Loucy (cell line): ENCODE measurements around the gene GDA.

Experiments used
- EZH2phosphoT487 ChIP-seq: fragments of 200-600 bp; IDR thresholded peaks from 2 replicates; pipeline ENCODE4 v1.6.1; 2018; ENCODE audit warnings: antibody characterized with exemption, mild to moderate bottlenecking, moderate library complexity, borderline replicate concordance
- TF ChIP-seq, protein P1 (sequence below): fragments of 200-600 bp; sonication (generic); conservative IDR thresholded peaks from 2 replicates; pipeline ENCODE4 v1.5.1; 2014; ENCODE audit warnings: mild to moderate bottlenecking, antibody characterized with exemption, low read length

DNA sequence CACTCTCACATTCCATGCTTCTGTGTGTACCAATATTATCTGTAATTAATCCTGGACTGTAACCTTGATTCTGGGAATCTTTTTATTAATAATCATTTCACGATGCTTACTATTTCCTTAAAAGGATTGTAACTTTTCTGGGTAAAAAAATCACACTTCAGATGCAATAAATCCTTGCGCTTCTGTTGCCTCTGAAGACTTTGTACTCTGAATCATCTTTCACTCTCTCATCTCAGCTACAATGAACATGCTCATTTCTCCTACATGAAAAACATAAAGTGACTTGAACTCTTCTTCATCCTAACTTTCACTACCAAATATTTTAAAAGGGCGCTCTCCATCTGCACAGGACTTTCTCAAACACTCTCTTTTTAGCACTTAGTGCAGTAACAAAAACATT lies 50.0 kb downstream of the GDA start:
- TF ChIP-seq, protein P1, sequence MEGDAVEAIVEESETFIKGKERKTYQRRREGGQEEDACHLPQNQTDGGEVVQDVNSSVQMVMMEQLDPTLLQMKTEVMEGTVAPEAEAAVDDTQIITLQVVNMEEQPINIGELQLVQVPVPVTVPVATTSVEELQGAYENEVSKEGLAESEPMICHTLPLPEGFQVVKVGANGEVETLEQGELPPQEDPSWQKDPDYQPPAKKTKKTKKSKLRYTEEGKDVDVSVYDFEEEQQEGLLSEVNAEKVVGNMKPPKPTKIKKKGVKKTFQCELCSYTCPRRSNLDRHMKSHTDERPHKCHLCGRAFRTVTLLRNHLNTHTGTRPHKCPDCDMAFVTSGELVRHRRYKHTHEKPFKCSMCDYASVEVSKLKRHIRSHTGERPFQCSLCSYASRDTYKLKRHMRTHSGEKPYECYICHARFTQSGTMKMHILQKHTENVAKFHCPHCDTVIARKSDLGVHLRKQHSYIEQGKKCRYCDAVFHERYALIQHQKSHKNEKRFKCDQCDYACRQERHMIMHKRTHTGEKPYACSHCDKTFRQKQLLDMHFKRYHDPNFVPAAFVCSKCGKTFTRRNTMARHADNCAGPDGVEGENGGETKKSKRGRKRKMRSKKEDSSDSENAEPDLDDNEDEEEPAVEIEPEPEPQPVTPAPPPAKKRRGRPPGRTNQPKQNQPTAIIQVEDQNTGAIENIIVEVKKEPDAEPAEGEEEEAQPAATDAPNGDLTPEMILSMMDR = no peak
- TF ChIP-seq EZH2phosphoT487 = no peak
